Progenitor cell of endocrine pancreas (in vitro differentiated cells): ENCODE data around the gene ZNF480. TPM values are rescaled to one million over a fixed set of nuclear protein-coding genes. Genes with fewer than 3 reads are reported as not detected.
A peak's percentile ranks its signal among the peaks of the same experiment; 100 is the strongest.
"Not testable (repeated sequence)": the region's sequence is repeated elsewhere in the genome, so short reads cannot be mapped to it uniquely, and the experiment has no call there.

Source experiments
- DNase-seq: peaks from one replicate; pipeline ENCODE4 v3.0.0; 2021; ENCODE audit warnings: low spot score; ENCODE audit not compliant: unreplicated experiment
- H3K27ac Mint-ChIP-seq: 2 replicates; pipeline ENCODE4 v1.8.0; 2021; ENCODE audit warnings: mild to moderate bottlenecking, moderate library complexity, mixed read lengths
- H3K27me3 Mint-ChIP-seq: 2 replicates; pipeline ENCODE4 v1.8.0; 2021; ENCODE audit warnings: mixed read lengths
- H3K36me3 Mint-ChIP-seq: 2 replicates; pipeline ENCODE4 v1.8.0; 2022; ENCODE audit warnings: mixed read lengths; ENCODE audit not compliant: insufficient read depth
- H3K4me1 Mint-ChIP-seq: 2 replicates; pipeline ENCODE4 v1.8.0; 2021; ENCODE audit warnings: low read depth, mixed read lengths
- H3K4me3 Mint-ChIP-seq: 2 replicates; pipeline ENCODE4 v1.8.0; 2021; ENCODE audit warnings: low read depth, mild to moderate bottlenecking, moderate library complexity, mixed read lengths
- H3K9me3 Mint-ChIP-seq: 2 replicates; pipeline ENCODE4 v1.8.0; 2021; ENCODE audit warnings: low read depth, mixed read lengths
- total RNA-seq: library from RNA; stranded (reverse); gene quantifications from 2 replicates; pipeline ENCODE4 v1.2.1, GENCODE V29; 2021
- TF ChIP-seq, protein P1 (sequence below): fragments of 200-600 bp; sonication (generic); IDR thresholded peaks from one replicate; pipeline ENCODE4 v1.5.0; 2021; ENCODE audit warnings: antibody characterized with exemption, mild to moderate bottlenecking; ENCODE audit not compliant: unreplicated experiment

ZNF480 gene
- total RNA-seq, 1 donor from 2014 or later, result 25.7 TPM

DNA sequence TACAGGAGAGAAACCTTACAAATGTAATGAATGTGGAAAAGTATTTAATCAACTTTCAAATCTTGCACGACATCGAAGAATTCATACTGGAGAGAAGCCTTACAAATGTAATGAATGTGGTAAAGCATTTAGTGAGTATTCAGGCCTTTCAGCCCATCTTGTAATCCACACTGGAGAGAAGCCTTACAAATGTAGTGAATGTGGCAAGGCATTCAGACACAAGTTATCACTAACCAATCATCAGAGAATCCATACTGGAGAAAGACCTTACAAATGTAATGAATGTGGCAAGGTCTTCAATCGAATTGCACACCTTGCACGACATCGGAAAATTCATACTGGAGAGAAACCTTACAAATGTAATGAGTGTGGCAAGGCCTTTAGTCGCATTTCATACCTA, 25.5 kb downstream of the ZNF480 start:
- H3K9me3 Mint-ChIP-seq, result peaks cover 78% of the 10 kb centered on the region
- peak overlapping the region; percentile 64 for H3K27ac Mint-ChIP-seq
- no peaks in the 10 kb centered on the region for H3K4me1 Mint-ChIP-seq
- no peak for DNase-seq
- TF ChIP-seq, protein P1, sequence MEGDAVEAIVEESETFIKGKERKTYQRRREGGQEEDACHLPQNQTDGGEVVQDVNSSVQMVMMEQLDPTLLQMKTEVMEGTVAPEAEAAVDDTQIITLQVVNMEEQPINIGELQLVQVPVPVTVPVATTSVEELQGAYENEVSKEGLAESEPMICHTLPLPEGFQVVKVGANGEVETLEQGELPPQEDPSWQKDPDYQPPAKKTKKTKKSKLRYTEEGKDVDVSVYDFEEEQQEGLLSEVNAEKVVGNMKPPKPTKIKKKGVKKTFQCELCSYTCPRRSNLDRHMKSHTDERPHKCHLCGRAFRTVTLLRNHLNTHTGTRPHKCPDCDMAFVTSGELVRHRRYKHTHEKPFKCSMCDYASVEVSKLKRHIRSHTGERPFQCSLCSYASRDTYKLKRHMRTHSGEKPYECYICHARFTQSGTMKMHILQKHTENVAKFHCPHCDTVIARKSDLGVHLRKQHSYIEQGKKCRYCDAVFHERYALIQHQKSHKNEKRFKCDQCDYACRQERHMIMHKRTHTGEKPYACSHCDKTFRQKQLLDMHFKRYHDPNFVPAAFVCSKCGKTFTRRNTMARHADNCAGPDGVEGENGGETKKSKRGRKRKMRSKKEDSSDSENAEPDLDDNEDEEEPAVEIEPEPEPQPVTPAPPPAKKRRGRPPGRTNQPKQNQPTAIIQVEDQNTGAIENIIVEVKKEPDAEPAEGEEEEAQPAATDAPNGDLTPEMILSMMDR, result no peak
- no peak overlapping the region for H3K4me3 Mint-ChIP-seq
- H3K27me3 Mint-ChIP-seq, result no peaks in the 10 kb centered on the region
- peaks cover 88% of the 10 kb centered on the region for H3K36me3 Mint-ChIP-seq

DNA sequence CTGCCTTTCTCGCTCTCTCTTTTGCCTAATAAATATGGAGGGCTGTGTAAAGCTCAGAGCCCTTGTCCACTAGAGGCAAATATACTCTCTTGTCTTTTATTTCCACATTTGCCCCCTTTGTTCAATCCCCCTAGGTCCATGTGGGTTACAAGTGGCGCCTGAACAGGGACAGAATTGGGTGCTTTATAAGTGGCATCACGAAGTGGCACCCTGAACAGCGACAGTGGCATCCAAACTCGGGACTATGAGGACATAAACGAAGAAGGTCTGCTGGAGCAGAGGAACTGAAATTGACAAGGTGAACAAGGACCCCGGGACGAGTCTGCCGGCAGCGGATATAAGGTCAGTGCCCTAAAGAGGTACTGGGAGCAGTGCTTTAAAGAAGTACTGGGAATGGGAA, 34.8 kb downstream of the ZNF480 start:
- Mint-ChIP-seq H3K4me1 (peaks cover 1% of the 10 kb centered on the region), H3K27ac (no peak overlapping the region), H3K36me3 (peaks cover 16% of the 10 kb centered on the region), H3K4me3 (no peak overlapping the region), H3K27me3 (no peaks in the 10 kb centered on the region), H3K9me3 (peaks cover 33% of the 10 kb centered on the region)
- TF ChIP-seq, protein P1, result no peak
- no peak for DNase-seq

DNA sequence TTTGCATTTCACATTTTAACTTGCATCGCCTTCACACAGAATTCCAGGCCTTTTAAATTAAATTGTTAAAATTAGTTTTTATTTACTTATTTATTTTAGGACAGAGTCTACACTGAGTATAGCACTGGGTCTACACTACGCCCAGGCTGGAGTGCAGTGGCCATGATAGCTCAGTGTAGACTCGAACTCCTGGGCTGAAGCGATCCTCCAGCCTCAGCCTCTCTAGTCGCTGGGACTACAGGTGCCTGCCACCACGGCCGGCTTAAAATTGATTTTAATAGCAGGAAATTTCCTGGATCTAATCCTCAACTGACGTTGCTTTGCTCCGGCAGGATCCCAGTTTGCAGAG, 38.8 kb downstream of the ZNF480 start:
- DNase-seq, result no peak
- Mint-ChIP-seq H3K27me3 (no peaks in the 10 kb centered on the region), H3K27ac (peak overlapping the region; percentile 97), H3K4me1 (peaks cover 28% of the 10 kb centered on the region), H3K9me3 (peaks cover 23% of the 10 kb centered on the region), H3K36me3 (peaks cover 19% of the 10 kb centered on the region), H3K4me3 (peak overlapping the region; percentile 92)
- TF ChIP-seq, protein P1, result no peak

DNA sequence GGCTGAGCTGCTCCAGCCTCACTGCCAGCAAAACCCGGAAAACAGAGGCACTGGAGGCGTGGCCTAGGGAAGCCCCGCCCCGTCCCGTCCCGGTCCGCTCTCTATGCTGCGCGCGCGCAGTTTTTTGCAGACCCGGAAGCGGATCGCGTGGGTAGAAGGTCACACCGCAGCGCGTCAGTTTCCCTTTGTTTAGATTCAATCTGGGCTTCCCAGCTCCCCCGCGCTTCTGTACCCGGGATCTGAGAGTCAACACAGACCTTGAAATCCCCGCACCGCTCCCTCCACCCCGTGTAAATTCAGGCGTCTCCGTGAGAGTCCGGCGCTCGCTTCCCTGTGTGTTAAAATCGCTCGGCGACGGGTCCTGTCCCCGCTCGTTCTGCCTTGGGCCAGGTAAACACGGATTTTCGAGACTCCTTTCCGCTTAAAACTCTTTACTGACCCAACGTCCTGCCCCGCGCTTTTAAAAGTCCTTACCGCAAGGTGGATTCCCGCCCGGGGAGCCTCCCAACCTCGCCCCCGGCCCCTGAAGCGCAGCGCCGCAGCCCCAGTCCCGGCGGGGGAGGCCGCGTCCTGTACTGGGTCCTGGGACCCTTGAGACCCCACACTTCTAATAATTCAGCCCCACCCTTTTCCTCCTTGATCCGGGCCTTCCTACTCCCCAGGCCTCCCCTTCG, 39.3 kb downstream of the ZNF480 start, which contains the start of gene ZNF610:
Gene ZNF610 (plus strand): TSS at position 127 of the 674 bp plus-strand sequence. CDS start 12,930 bp downstream, outside the sequence.
- peaks cover 18% of the 10 kb centered on the region for H3K9me3 Mint-ChIP-seq
- H3K36me3 Mint-ChIP-seq, result peaks cover 19% of the 10 kb centered on the region
- peak; percentile 89 for DNase-seq
- peak within 1 kb of the TSS; percentile 97 for H3K27ac Mint-ChIP-seq
- H3K4me3 Mint-ChIP-seq, result peak within 1 kb of the TSS; percentile 92
- H3K27me3 Mint-ChIP-seq, result no peaks in the 10 kb centered on the region
- H3K4me1 Mint-ChIP-seq, result peaks cover 28% of the 10 kb centered on the region
- TF ChIP-seq, protein P1, result no peak

DNA sequence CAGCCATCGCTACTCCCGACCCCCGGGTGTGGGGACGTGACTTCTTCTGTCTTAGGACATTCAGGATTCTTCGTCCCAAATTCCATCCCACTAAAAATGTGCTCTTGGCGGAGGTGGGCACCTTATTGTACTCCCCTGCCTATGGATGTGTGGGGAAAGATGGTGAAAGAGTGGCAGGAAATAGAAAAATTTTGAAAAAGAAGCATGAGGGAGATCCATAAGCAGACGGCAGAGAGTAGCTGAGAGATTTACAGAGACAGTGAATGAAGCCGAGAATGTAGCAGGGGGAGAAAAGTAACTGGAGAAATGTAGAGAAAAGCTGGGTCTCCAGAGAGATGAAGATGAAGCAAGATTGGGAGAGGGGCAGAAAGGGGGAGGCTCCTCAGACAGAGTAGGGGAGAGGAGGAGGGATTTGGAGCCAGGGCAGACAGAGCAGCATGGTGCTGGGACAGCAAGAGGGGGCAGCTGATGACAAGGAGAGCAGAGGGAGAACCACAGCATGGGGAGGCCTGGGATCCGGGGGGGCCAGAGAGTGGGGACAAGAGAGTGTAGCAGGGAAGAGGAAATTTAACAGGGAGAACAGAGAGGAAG, 39.9 kb downstream of the ZNF480 start:
- H3K36me3 Mint-ChIP-seq, result peaks cover 17% of the 10 kb centered on the region
- peak overlapping the region; percentile 92 for H3K4me3 Mint-ChIP-seq
- H3K27ac Mint-ChIP-seq, result peak overlapping the region; percentile 97
- TF ChIP-seq, protein P1, result no peak
- H3K27me3 Mint-ChIP-seq, result no peaks in the 10 kb centered on the region
- DNase-seq, result no peak
- H3K4me1 Mint-ChIP-seq, result peaks cover 28% of the 10 kb centered on the region
- H3K9me3 Mint-ChIP-seq, result peaks cover 14% of the 10 kb centered on the region

DNA sequence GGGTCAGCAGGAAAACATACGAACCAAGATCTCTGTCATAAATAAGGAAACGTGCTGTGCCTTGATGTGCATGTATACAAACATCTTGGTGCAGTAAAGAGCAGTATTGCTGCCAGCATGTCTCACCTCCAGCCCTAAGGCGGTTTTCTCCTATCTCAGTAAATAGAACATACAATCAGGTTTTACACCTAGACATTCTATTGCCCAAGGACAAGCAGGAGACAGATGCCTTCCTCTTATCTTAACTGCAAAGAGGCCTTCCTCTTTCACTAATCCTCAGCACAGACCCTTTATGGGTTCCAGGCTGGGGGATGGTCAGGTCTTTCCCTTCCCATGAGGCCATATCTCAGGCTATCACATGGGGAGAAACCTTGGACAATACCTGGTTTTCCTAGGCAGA, 42.1 kb downstream of the ZNF480 start:
- H3K36me3 Mint-ChIP-seq, H3K9me3 Mint-ChIP-seq, H3K27me3 Mint-ChIP-seq, DNase-seq: not testable (repeated sequence)
- Mint-ChIP-seq H3K4me3 (peak overlapping the region; percentile 61), H3K27ac (peak overlapping the region; percentile 95), H3K4me1 (peaks cover 28% of the 10 kb centered on the region)
